LoVo (cell line): ENCODE data around the gene GNG7.
"Not testable (repeated sequence)": the region's sequence is repeated elsewhere in the genome, so short reads cannot be mapped to it uniquely, and the experiment has no call there.

Source experiments
- DNase-seq: peaks from one replicate; pipeline ENCODE4 v3.0.0-alpha.2; 2016; ENCODE audit warnings: low spot score

The GNG7 gene

GRCh38 chr19:2511570-2511969 lies 190.9 kb downstream of the GNG7 start:
- DNase-seq = no peak

- no peak for DNase-seq
These were observed 193.4 kb downstream of the GNG7 start for GRCh38 chr19:2509096-2509495.

GRCh38 chr19:2507109-2507508 lies 195.4 kb downstream of the GNG7 start:
- peak; percentile 49 for DNase-seq

- DNase-seq = not testable (repeated sequence)
These were observed 195.8 kb downstream of the GNG7 start for GRCh38 chr19:2506656-2507055.

GRCh38 chr19:2503521-2504109 lies 198.9 kb downstream of the GNG7 start:
- peak; percentile 68 for DNase-seq

GRCh38 chr19:2500841-2501261 lies 201.6 kb downstream of the GNG7 start:
- DNase-seq = no peak

- no peak for DNase-seq
These were observed 202.3 kb downstream of the GNG7 start for GRCh38 chr19:2500156-2500555.

- no peak for DNase-seq
These were observed 205.3 kb downstream of the GNG7 start for GRCh38 chr19:2497186-2497585.

- DNase-seq = no peak
These were observed 206.7 kb downstream of the GNG7 start for GRCh38 chr19:2495651-2496316.

- peak; percentile 78 for DNase-seq
These were observed 207.3 kb downstream of the GNG7 start for GRCh38 chr19:2495130-2495641.

GRCh38 chr19:2494447-2495129 lies 207.9 kb downstream of the GNG7 start:
- peak; percentile 44 for DNase-seq

- no peak for DNase-seq
These were observed 208.4 kb downstream of the GNG7 start for GRCh38 chr19:2494084-2494446.

GRCh38 chr19:2493448-2493847 lies 209.0 kb downstream of the GNG7 start:
- DNase-seq = not testable (repeated sequence)

GRCh38 chr19:2492870-2493269 lies 209.6 kb downstream of the GNG7 start:
- DNase-seq = no peak

GRCh38 chr19:2491130-2491801 lies 211.2 kb downstream of the GNG7 start:
- DNase-seq = peak; percentile 70

GRCh38 chr19:2490659-2491058 lies 211.8 kb downstream of the GNG7 start:
- DNase-seq = no peak

- no peak for DNase-seq
These were observed 213.4 kb downstream of the GNG7 start for GRCh38 chr19:2488942-2489731.

- no peak for DNase-seq
These were observed 214.0 kb downstream of the GNG7 start for GRCh38 chr19:2488405-2488941.

GRCh38 chr19:2487842-2488241 lies 214.7 kb downstream of the GNG7 start:
- DNase-seq = no peak

- DNase-seq = no peak
These were observed 215.4 kb downstream of the GNG7 start for GRCh38 chr19:2487090-2487489.

GRCh38 chr19:2485428-2485827 lies 217.1 kb downstream of the GNG7 start:
- no peak for DNase-seq
